Stimulated activated CD8-positive, alpha-beta memory T cell treated with anti-CD3 and anti-CD28 coated beads, Interleukin-4, amount 100 ng/mL, for 4 hours (primary cell): ENCODE data around the gene PLA2G2A.
"Not testable (repeated sequence)": the region's sequence is repeated elsewhere in the genome, so short reads cannot be mapped to it uniquely, and the experiment has no call there.

Experiments
- DNase-seq, 2 donors: peaks; one replicate each; pipeline ENCODE4 v3.0.0-alpha.2; 2020; ENCODE audit warnings: low read depth in 2 of 2, low spot score in 1 of 2

The PLA2G2A gene

DNA sequence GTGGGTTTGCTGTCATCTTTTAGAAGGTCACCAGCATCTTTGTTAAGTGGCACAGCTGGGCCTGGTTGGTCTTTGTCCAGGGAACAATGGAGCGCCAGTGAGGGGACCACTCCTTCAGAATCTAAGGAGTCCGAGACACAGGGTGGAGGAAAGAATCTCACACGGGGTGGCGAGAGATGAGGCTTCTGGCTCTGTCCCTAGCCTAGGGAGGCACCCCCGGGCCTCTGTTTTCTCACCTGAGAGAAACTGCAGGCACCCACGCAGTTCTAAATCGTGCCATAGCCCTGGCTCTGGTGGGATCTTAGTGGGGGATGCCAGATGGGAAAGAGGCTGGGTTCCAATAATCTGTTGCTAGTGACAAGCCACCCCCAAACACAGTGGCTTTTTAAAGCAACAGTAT, 45.1 kb downstream of the PLA2G2A start:
- no peak for DNase-seq

DNA sequence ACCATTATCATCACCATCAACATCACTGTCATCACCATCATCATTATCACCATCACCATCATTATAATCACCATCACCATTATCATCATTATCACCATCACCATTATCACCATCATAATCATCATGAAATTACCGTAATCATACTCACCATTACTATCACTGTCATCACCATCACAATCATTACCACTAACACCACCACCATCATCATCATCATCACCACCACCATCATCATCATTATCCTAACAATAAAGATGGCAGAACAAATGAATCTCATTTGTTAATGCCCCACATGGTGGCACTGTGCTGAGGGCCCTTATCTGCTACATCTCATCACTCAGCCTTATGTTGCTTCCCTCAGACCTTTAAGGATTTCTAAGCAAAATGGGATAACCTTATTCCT, 46.6 kb downstream of the PLA2G2A start:
- DNase-seq = no peak

DNA sequence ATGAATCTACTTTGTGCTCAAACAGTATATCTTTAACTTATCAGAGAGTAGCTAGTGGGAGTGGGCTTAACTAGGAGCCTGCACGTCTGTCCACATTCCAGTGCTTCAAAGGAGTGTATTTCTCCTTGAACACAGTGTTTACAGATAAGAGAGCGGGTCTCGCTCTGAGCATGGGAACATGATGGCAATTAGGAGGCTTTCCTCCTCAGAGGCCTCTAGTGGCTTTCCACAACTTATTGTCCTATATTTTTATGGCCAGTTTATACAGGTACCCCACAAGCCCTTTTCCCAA, 52.3 kb downstream of the PLA2G2A start:
- DNase-seq = not testable (repeated sequence)

DNA sequence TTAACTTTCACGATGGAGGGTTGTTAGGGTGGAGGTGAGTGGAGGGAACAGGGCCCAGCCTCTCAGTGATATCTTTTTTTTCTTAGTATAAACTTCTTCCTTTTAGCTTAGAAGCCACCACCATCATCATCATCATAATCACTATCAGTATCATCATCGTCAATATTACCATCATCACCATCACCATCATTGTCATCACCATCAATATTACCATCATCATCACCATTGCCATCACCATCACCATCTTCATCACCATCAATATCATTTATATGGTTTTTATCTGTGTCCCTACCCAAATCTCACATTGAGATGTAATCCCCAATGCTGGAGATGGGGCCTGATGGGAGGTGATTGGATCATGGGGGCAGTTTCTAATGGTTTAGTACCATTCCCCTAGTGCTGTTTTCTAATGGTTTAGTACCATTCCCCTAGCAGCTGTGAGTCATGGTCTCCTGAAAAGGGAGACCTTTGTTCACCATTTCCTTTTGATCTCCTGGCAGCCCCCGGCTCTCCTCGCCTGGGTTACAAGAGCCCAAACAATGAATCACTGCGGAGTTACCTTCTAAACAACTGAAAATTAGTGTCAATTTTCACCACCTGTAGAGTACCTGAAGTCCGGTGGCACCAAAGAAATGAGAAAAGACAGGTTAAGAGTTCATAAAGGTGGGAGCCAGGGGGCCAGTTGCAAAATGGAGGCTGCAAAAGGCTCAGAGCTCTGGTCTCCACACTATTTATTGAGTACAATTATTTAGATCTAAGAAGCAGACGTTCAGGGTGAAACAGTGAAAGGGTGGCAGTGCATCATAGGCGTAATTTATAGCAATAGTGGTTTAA, 52.9 kb downstream of the PLA2G2A start:
- no peak for DNase-seq
